ENCODE data around the gene PPT2. TPM values are rescaled to one million over a fixed set of nuclear protein-coding genes. Genes with fewer than 3 reads are reported as not detected.

The PPT2 gene
- total RNA-seq, 3 donors from 2014 or later (not counting 1 experiment from before 2014, with no cell fraction given) = 16.3 to 28.3 (median 19.0) TPM

DNA sequence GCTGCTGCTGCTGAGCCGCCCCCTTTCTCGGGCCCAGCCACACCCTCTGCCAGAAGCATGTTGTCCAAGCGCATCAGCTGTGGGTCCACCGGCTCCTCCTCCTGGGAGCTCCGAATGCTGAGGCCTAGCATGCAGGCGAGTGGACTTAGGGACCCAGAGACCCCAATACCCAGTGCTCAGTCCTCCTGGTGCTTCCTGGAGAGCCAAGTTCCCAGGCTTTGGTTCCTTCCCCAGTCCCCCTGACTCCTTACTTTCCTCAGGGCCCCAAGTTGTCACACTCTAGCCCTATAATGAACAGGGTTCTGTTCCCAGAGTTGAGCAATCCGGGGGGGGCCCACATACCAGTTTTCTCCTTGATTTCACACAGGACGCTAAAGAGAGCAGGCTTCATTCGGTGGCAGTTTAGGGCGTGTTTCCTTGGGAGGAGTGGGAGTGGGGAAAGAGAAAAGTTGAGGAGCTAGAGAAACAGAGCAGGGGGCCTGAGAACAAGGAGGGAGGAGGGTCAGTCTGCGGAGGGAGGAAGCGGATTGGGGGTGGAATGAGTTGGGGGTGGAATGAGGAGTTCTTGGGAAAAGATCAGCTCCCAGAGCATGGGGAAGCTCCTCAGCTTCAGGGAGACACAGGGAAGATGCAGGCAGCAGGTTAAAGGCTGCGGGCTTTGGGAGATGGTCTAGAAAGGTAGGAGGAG lies 34.6 kb downstream of the PPT2 start:
- DNase-seq (no peak), ATAC-seq (no peak)
- no peaks in the 10 kb centered on the region for H3K27me3 ChIP-seq (ENCODE audit: control insufficient read depth, insufficient read depth, low read length)
- H3K4me1 ChIP-seq (ENCODE audit: control insufficient read depth, insufficient read depth, low read length) = peaks cover 65% of the 10 kb centered on the region
- Mint-ChIP-seq H3K4me1 (peaks cover 46 to 74% of the 10 kb centered on the region in 2 donors), H3K36me3 (peaks cover 19% of the 10 kb centered on the region), H3K27ac (peak overlapping the region; percentile 99), H3K27me3 (ENCODE audit: low read depth in 2 of 2) (no peaks in the 10 kb centered on the region), H3K9me3 (no peaks in the 10 kb centered on the region), H3K4me3 (peak overlapping the region; percentile 88)
- 61% methylated on average over 11 of the region's 13 CpGs for WGBS (ENCODE audit: insufficient coverage)
- H3K27ac ChIP-seq (ENCODE audit: low read length) = peak overlapping the region; percentile 99
- H3K9me3 ChIP-seq (ENCODE audit: control insufficient read depth, insufficient read depth, low read length) = no peaks in the 10 kb centered on the region
- intact Hi-C loops (cut with micrococcal nuclease) = no loop called here
- H3K4me3 ChIP-seq (ENCODE audit: low read length) = peak overlapping the region; percentile 69
- H3K36me3 ChIP-seq (ENCODE audit: control insufficient read depth, insufficient read depth, low read length) = peaks cover 33% of the 10 kb centered on the region
- no peak for TF ChIP-seq CTCF (IDR thresholded peaks at IDR 0.05)

DNA sequence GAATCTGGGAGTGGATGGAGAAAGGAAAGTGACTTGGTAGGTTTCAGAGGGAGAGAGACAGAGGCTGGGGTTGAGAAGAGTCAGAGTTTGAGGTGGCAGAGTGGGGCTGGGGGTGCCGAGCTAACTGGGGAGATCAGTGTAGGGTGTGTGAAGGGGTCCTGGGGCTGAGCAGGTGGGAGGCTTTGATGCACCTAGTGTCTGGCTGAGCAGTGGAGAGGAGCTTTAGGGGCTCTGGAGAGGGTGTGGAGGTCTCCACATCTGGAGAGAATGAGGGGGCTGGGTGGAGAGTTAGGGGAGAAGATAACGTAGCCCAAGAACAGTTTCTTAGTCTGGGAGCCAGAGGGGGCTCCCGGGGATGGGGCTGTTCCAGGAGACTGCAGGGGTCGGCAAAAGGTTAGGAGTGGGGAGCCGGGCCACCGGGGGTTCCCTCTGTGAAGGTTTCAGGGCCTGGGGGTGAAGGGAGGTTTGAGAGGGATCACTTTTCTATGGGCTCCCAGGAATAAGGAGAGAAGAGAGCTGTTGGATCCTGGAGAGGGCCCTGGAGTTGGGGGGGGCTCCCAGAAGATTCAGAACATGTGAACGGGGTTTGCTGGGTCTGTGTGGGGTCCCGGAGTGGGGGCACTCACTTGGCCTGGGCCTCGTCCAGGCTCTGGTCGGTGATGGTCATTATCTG lies 35.3 kb downstream of the PPT2 start:
- no peaks in the 10 kb centered on the region for H3K9me3 ChIP-seq (ENCODE audit: control insufficient read depth, insufficient read depth, low read length)
- Mint-ChIP-seq H3K27ac (peak overlapping the region; percentile 99), H3K9me3 (no peaks in the 10 kb centered on the region), H3K4me1 (peaks cover 53 to 77% of the 10 kb centered on the region in 2 donors), H3K4me3 (peak overlapping the region; percentile 88), H3K36me3 (peaks cover 19% of the 10 kb centered on the region), H3K27me3 (ENCODE audit: low read depth in 2 of 2) (no peaks in the 10 kb centered on the region)
- H3K4me1 ChIP-seq (ENCODE audit: control insufficient read depth, insufficient read depth, low read length) = peaks cover 70% of the 10 kb centered on the region
- ATAC-seq = no peak
- TF ChIP-seq CTCF (IDR thresholded peaks at IDR 0.05) = no peak
- DNase-seq = no peak
- peaks cover 29% of the 10 kb centered on the region for H3K36me3 ChIP-seq (ENCODE audit: control insufficient read depth, insufficient read depth, low read length)
- H3K27ac ChIP-seq (ENCODE audit: low read length) = peak overlapping the region; percentile 99
- WGBS (ENCODE audit: insufficient coverage) = 3% methylated on average over 10 of the region's 10 CpGs
- intact Hi-C loops (cut with micrococcal nuclease) = no loop called here
- no peaks in the 10 kb centered on the region for H3K27me3 ChIP-seq (ENCODE audit: control insufficient read depth, insufficient read depth, low read length)
- H3K4me3 ChIP-seq (ENCODE audit: low read length) = peak overlapping the region; percentile 69

- ATAC-seq (no peak), DNase-seq (no peak)
- no peak for TF ChIP-seq CTCF (IDR thresholded peaks at IDR 0.05)
- H3K4me1 ChIP-seq (ENCODE audit: control insufficient read depth, insufficient read depth, low read length) = peaks cover 75% of the 10 kb centered on the region
- 0% methylated on average over 13 of the region's 23 CpGs for WGBS (ENCODE audit: insufficient coverage)
- H3K4me1 Mint-ChIP-seq = peaks cover 58 to 81% of the 10 kb centered on the region in 2 donors
- H3K36me3 ChIP-seq (ENCODE audit: control insufficient read depth, insufficient read depth, low read length) = peaks cover 27% of the 10 kb centered on the region
- no peaks in the 10 kb centered on the region for H3K27me3 ChIP-seq (ENCODE audit: control insufficient read depth, insufficient read depth, low read length)
- no peaks in the 10 kb centered on the region for H3K27me3 Mint-ChIP-seq (ENCODE audit: low read depth in 2 of 2)
- peak overlapping the region; percentile 88 for H3K4me3 Mint-ChIP-seq
- H3K9me3 Mint-ChIP-seq = no peaks in the 10 kb centered on the region
- peaks cover 19% of the 10 kb centered on the region for H3K36me3 Mint-ChIP-seq
- H3K27ac Mint-ChIP-seq = peak overlapping the region; percentile 99
- H3K4me3 ChIP-seq (ENCODE audit: low read length) = peak overlapping the region; percentile 69
- no peaks in the 10 kb centered on the region for H3K9me3 ChIP-seq (ENCODE audit: control insufficient read depth, insufficient read depth, low read length)
- intact Hi-C loops (cut with micrococcal nuclease) = loop anchor here (1.0 to 10.0 kb wide), 2 partner anchors 11 to 215 kb away; partner anchors contain the start of genes DXO and RNF5
- peak overlapping the region; percentile 99 for H3K27ac ChIP-seq (ENCODE audit: low read length)
These were observed 35.8 kb downstream of the PPT2 start for GRCh38 chr6:32189742-32190053.

Measured in natural killer cell (primary cell).